Stimulated activated CD4-positive, alpha-beta T cell treated with anti-CD3 and anti-CD28 coated beads, Interleukin-1b, Interleukin-23, amount 100 ng/mL, for 48 hours (primary cell): ENCODE results near the gene OR5P2.
"Not testable (repeated sequence)": the region's sequence is repeated elsewhere in the genome, so short reads cannot be mapped to it uniquely, and the experiment has no call there.

Experiments used
- DNase-seq: peaks from one replicate; pipeline ENCODE4 v3.0.0-alpha.2; 2020

OR5P2 gene

GRCh38 chr11:7796842-7797241, at the start of gene OR5P2:
Gene OR5P2, minus strand, starts transcription at chr11:7796942. Its CDS starts 0 bp downstream, at chr11:7796942.
- DNase-seq, result no peak

DNA sequence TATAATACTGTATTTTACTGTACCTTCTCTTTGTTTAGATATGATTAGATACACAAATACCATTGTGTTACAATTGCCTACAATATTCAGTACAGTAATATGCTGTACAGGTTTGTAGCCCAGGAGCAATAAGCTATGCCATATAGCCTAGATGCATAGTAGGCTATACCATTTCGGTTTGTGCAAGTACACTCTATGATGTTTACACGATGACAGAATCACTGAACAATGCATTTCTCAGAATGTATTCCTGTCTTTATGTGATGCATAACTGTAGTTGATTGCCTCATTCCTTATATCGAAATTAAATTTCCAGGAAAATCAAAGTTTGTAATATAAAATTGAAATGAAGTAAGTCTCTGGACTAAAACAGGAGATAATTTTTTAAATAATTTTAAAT, 49.3 kb upstream of the OR5P2 start:
- DNase-seq, result no peak

GRCh38 chr11:7844986-7845385, 48.2 kb upstream of the OR5P2 start:
- DNase-seq, result no peak

DNA sequence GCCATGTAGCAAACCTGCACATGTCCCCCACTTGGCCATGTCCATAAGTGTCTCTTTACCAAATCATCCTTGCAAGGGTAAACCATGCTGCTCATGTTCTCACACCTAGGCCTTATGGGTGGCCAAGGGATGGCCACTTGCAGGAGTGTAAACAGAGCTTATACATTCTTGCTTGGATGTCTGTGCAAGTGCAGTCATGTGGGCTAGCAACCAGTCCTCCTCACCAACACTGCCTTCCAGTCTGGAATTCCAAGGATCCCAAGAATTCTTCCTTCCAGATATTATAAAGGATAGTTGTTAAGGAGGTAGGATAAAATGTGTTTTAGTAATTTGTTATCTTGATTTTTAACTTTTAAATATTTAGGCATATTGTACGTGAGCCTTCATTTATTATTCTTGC, 47.8 kb upstream of the OR5P2 start:
- DNase-seq, result no peak

GRCh38 chr11:7840578-7840977, 43.8 kb upstream of the OR5P2 start:
- no peak for DNase-seq

DNA sequence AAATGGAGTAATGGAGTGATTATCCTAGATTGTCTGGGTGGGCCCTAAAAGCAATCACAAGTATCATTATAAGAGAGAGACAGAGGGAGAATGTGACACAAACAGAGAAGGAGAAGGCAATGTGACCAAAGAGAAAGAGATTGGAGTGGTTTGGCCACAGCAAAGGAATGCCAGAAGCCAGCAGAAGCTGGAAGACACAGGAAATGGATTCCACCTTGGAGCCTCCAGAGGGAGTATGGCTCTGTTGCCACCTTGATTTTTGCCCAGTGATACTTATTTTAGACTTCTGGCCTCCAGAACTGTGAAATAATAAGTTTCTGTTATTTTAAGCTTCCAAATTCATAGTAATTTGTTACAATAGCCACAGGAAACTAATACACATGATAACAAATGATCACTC, 36.8 kb upstream of the OR5P2 start:
- no peak for DNase-seq

GRCh38 chr11:7830740-7831139, 34.0 kb upstream of the OR5P2 start, which contains the start of gene OR5P3:
Gene OR5P3, minus strand, starts transcription at chr11:7830840.
- no peak for DNase-seq

DNA sequence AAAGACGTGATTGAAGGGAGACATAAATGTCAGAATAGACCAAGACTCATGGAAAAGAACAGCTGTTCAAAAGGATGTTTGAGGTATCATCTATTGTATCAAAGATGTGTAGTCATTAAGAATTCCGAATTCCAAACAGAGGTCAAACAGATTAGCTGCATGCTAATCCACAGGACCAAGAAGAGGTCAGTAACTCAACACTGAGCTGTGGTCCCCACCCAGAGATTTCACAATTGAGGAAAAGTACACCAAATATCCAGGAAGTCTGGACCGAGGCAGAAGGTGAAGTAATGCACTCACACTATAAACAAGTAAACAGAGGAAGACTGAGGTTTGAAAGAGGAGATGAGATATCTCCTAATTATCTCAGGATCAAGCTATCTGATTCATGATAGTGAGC, 29.6 kb upstream of the OR5P2 start:
- no peak for DNase-seq

- not testable (repeated sequence) for DNase-seq
These were observed 23.7 kb upstream of the OR5P2 start for GRCh38 chr11:7820417-7820816.

DNA sequence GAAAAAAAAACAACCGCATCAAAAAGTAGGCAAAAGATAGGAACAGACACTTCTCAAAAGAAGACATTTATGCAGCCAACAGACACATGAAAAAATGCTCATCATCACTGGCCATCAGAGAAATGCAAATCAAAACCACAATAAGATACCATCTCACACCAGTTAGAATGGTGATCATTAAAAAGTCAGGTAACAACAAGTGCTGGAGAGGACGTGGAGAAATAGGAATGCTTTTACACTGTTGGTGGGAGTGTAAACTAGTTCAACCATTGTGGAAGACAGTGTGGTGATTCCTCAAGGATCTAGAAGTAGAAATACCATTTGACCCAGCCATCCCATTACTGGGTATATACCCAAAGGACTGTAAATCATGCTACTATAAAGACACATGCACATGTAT, 18.2 kb upstream of the OR5P2 start:
- DNase-seq, result not testable (repeated sequence)

DNA sequence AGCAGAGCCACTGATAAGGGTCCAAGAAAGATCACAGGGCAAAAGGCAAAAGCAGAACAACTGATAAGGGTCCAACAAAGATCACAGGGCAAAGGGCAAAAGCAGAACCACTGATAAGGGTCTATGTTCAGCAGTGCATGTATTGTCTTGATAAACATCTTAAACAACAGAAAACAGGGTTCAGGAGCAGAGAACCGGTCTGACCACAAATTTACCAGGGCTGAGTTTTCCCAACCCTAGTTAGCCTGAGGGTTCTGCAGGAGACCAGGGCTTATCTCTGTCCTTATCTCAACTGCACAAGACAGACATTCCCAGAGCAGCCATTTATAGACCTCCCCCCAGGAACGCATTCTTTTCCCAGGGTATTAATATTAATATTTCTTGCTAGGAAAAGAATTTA, 13.6 kb upstream of the OR5P2 start:
- DNase-seq, result not testable (repeated sequence)

DNA sequence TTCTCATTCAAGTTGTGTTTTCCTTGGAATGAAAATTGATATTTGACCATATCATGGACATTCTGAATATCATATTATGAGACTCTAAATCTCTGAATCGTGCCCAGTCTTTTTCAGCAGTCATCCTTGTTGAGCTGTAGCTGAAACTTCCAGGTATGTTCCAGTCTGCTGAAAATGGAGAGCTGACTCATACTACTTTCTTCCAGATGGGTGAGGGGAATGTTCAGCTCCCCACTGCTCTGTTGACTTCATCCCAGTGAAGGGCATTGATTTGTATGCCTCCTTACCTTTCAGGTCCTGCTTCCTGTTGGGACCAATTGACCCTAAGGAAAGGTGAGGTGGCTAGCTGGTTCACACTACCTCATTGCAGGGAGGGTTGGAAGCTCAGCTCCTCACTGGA, 3.5 kb downstream of the OR5P2 start:
- DNase-seq, result no peak

GRCh38 chr11:7787239-7787638, 9.5 kb downstream of the OR5P2 start:
- DNase-seq, result no peak

- no peak for DNase-seq
These were observed 21.1 kb downstream of the OR5P2 start for GRCh38 chr11:7775689-7776088.

GRCh38 chr11:7764301-7764700, 32.4 kb downstream of the OR5P2 start:
- DNase-seq, result not testable (repeated sequence)

DNA sequence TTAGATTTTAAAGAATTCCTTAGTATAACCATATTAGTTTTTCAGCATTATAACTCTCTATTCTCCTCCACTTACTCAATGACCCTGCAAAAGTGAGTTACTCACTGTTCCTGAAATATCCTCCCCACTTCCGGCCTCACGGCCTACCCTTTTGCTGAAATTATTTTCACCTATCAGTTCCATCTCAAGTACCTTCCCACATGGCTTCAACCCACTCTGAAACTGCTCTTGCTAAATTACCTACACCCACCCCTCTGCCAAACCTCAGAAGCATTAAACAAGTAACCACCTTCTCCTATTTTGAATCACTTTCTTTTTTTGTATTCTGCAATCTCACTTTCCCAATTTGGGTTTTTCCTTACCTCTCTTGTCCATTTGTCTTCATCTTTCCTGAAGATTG, 37.7 kb downstream of the OR5P2 start:
- no peak for DNase-seq

GRCh38 chr11:7749456-7749855, 47.3 kb downstream of the OR5P2 start:
- no peak for DNase-seq
